ENCODE measurements around the gene ST3GAL5.
"Not testable (repeated sequence)": the region's sequence is repeated elsewhere in the genome, so short reads cannot be mapped to it uniquely, and the experiment has no call there.

The ST3GAL5 gene

DNA sequence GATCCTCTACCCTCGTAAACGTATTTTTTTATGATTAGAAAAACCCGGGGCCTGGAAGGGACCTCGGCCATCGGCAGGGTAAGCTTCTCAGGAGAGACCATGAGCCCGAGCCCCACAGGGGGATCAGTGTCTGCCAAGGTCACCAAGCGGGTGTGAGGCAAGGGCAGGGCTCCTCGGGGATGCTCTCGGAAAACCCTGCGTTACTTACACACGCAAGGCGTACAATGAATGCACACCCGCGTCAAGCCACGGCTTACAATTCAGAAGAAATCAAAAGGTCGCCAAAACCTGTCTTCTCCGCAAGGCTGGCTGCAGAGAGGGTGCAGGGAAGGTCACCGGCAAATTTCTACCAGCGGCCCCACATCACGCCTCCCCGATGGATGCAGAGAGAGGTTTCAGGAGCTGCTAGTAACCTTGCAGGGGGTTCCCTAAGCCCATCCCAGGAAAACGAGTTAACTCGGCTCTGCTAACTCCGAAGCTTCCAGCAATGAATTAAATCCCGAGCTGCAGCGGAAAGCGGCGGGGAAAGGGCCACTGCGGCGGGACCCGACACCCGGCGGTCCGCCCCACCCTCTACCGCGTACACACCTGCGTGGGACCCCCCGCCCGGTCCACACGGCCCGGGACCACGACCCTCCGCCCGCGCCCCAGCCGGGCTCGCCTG lies 638 bp downstream of the ST3GAL5 start:
- Mint-ChIP-seq H3K27ac (peak overlapping the region; percentile 99), H3K27me3 (no peaks in the 10 kb centered on the region)

DNA sequence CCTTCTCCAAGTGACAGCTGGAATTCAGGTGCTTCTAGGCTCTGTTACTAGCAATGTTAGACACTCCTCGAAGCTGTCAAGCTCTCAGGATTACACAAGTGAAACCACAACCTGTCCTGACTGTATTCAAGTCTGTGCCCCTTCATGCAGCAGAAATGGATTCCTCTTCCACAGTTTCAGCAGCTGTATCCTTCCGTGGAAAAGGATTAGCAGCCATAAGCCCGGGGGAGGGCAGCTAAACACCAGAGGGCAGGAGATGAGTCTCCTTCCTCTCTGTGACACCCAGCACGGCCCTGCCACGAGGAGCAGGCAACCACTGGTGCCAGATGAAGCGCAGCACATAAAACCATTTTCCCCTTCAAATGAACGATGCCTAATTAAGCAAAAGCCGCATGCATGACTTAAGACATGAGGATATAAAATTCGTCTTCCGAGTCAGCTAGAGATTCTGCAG lies 1.2 kb downstream of the ST3GAL5 start:
- peak overlapping the region; percentile 99 for H3K27ac Mint-ChIP-seq
- peak overlapping the region; percentile 91 for H3K4me3 Mint-ChIP-seq
- no peaks in the 10 kb centered on the region for H3K27me3 Mint-ChIP-seq
- peak; percentile 64 for ATAC-seq
- peaks cover 77% of the 10 kb centered on the region for H3K4me1 Mint-ChIP-seq
- H3K36me3 Mint-ChIP-seq = peaks cover 23% of the 10 kb centered on the region
- peaks cover 2% of the 10 kb centered on the region for H3K9me3 Mint-ChIP-seq

More for the DNA sequence above, 638 bp downstream of the ST3GAL5 start:
- peaks cover 21% of the 10 kb centered on the region for H3K36me3 Mint-ChIP-seq
- H3K4me3 Mint-ChIP-seq = peak overlapping the region; percentile 91
- peaks cover 2% of the 10 kb centered on the region for H3K9me3 Mint-ChIP-seq
- ATAC-seq = peak; percentile 69
- peaks cover 81% of the 10 kb centered on the region for H3K4me1 Mint-ChIP-seq

DNA sequence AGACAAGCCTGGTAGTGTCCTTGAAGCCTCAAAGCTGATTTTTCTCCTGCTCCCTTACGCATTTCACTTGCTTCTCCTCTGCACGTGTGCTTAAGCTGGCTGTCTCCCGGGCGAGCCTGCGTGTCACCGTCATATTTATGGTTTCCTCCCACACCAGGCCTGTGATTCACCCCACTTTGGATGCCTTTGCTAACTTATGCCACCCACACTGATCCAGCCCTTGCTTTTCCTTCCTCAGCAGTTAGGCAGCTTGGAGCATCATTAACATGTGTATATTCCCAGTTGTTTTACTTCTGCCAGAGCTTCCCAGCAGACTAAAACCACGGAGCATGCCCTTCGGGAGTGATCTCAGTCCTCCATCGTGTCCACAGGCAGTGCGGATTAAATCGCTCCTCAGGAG lies 2.2 kb downstream of the ST3GAL5 start:
- no peak for ATAC-seq
- Mint-ChIP-seq H3K4me3 (peak overlapping the region; percentile 91), H3K4me1 (peaks cover 73% of the 10 kb centered on the region), H3K27ac (peak overlapping the region; percentile 99), H3K9me3 (peaks cover 2% of the 10 kb centered on the region), H3K36me3 (peaks cover 32% of the 10 kb centered on the region), H3K27me3 (no peaks in the 10 kb centered on the region)

DNA sequence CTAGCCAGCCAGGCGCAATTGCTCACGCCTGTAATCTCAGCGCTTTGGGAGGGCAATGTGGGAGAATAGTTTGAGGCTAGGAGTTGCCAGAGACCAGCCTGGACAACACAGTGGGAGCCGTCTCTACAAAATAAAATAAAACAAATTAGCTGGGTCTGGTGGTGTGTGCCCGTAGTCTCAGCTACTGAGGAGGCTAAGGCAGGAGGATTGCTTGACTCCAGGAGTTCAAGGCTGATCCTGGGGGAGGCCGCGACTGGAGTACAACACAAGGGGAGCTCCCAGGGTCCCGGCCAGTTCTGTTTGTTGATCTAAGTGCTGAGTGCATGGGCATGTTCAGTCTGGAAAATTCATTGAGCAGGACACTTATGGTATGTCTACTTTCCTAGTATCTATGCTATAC lies 2.6 kb downstream of the ST3GAL5 start:
- Mint-ChIP-seq H3K4me1 (peaks cover 77% of the 10 kb centered on the region), H3K36me3 (peaks cover 37% of the 10 kb centered on the region), H3K9me3 (peaks cover 7% of the 10 kb centered on the region), H3K4me3 (peak overlapping the region; percentile 91), H3K27ac (peak overlapping the region; percentile 99), H3K27me3 (no peaks in the 10 kb centered on the region)
- no peak for ATAC-seq

- not testable (repeated sequence) for H3K9me3 Mint-ChIP-seq, ATAC-seq, H3K27me3 Mint-ChIP-seq, H3K4me3 Mint-ChIP-seq
- Mint-ChIP-seq H3K27ac (peak overlapping the region; percentile 71), H3K4me1 (peaks cover 81% of the 10 kb centered on the region), H3K36me3 (peaks cover 57% of the 10 kb centered on the region)
Measured at GRCh38 chr2:85881781-85882180, 7.0 kb downstream of the ST3GAL5 start.

DNA sequence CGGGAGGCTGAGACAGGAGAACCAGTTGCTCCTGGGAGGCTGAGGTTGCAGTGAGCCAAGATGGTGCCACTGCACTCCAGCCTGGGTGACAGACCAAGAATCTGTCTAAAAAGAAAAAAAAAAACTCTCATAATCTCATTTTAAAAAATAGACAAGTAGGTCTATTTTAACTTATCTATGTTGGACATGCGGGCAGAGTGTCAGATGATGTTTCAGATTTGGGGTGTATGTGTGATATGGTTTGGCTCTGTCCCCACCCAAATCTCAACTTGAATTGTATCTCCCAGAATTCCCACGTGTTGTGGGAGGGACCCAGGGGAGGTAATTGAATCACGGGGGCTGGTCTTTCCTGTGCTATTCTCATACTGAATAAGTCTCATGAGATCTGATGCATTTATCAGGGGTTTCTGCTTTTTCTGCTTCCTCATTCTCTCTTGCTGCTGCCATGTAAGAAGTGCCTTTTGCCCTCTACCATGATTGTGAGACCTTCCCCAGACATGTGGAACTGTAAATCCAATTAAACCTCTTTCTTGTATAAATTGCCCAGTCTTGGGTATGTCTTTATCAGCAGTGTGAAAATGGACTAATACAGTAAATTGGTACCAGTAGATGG lies 8.0 kb downstream of the ST3GAL5 start:
- Mint-ChIP-seq H3K27ac (peak overlapping the region; percentile 71), H3K4me3 (peak overlapping the region; percentile 18), H3K36me3 (peaks cover 58% of the 10 kb centered on the region), H3K4me1 (peaks cover 78% of the 10 kb centered on the region)
- ATAC-seq, H3K9me3 Mint-ChIP-seq, H3K27me3 Mint-ChIP-seq: not testable (repeated sequence)

DNA sequence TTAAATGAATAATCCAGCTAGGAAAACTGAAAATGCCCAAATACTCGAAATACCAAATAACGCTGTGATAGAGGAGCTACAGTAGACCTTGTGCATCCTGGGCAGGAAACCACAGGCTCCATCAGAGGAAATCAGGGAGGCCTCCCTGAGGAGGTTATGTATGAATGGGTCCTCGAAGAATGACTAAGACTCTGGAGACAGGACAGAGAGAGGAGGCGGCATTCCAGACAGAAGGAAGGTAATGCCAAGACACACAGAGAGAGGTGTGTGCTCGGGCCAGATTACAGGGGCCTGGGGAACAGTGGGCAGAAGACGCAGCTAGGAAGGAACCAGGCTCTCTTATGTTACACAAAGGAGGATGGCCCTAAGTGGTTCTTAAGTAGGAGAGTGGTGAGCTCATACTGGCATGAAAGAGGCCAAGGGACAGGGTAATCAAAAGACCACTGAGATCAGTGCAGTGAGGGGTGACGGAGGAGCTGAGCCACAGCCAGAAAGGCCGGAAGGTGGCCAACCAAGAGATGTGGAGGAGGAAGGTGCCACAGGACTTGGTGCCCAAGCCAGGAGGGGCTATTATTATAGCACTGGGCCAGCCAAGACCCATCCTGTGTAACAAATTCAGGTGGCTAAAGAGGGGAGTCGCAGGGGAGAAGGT lies 9.9 kb downstream of the ST3GAL5 start:
- H3K4me1 Mint-ChIP-seq = peaks cover 76% of the 10 kb centered on the region
- no peaks in the 10 kb centered on the region for H3K27me3 Mint-ChIP-seq
- peaks cover 66% of the 10 kb centered on the region for H3K36me3 Mint-ChIP-seq
- ATAC-seq = peak; percentile 50
- peaks cover 9% of the 10 kb centered on the region for H3K9me3 Mint-ChIP-seq
- peak overlapping the region; percentile 71 for H3K27ac Mint-ChIP-seq
- peak overlapping the region; percentile 1 for H3K4me3 Mint-ChIP-seq

GRCh38 chr2:85875350-85876050 lies 13.3 kb downstream of the ST3GAL5 start:
- H3K9me3 Mint-ChIP-seq = no peaks in the 10 kb centered on the region
- no peaks in the 10 kb centered on the region for H3K27me3 Mint-ChIP-seq
- H3K27ac Mint-ChIP-seq = peak overlapping the region; percentile 11
- peaks cover 56% of the 10 kb centered on the region for H3K36me3 Mint-ChIP-seq
- peaks cover 82% of the 10 kb centered on the region for H3K4me1 Mint-ChIP-seq
- ATAC-seq = no peak
- H3K4me3 Mint-ChIP-seq = no peak overlapping the region

DNA sequence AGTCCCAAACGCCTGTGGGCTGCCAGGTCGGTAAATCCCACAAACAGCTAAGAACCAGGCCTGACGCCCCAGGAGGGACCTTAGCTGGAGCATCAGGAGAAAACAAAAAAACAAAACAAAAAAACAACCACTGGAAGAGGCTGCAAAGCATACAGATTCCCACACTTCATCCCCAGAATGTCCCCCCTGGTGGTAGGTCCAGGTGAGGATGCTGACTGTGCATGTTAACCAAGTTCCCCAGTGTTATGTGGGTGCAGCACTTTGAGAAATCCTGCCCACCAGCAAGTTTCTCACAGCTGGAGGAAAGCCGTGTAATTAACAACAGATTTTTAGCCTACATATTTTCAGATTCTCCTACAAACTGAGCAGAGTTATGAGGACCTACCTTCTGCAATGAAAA lies 15.1 kb downstream of the ST3GAL5 start:
- Mint-ChIP-seq H3K27ac (peak overlapping the region; percentile 11), H3K4me1 (peaks cover 63% of the 10 kb centered on the region), H3K9me3 (no peaks in the 10 kb centered on the region), H3K4me3 (no peak overlapping the region), H3K36me3 (peaks cover 49% of the 10 kb centered on the region), H3K27me3 (no peaks in the 10 kb centered on the region)
- ATAC-seq = no peak

DNA sequence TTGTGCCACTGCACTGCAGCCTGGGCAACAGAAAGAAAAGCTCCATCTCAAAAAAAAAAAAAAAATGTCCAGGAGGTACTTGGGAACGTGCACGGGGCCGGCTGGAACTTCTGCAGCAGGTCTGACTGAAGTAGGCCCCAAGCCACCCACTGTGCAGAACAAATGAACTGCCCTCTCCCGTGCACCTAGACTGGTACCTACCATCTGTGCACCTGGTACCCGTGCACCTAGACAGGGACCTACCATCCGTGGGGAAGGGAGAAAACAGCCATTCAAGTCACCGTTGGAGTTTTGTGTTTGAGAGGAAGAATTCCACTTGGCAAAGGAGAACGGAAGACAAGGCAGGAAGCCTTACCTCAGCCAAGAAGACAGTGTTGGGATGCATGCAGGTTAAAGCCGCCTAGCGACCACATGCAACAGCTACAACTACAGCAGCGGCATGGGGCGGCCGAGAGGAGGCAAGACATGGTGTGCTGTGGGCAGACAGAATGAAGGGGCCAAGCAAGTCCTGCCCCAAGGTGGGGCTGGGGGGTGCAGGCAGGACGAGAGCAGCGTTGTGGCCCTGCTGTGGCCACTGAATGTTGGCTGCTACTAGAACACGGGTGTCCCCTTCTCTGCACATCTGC lies 16.1 kb downstream of the ST3GAL5 start:
- H3K27ac Mint-ChIP-seq = peak overlapping the region; percentile 28
- ATAC-seq = no peak
- no peaks in the 10 kb centered on the region for H3K27me3 Mint-ChIP-seq
- H3K4me1 Mint-ChIP-seq = peaks cover 58% of the 10 kb centered on the region
- H3K9me3 Mint-ChIP-seq = no peaks in the 10 kb centered on the region
- H3K36me3 Mint-ChIP-seq = peaks cover 49% of the 10 kb centered on the region
- no peak overlapping the region for H3K4me3 Mint-ChIP-seq

GRCh38 chr2:85871494-85872164 lies 17.2 kb downstream of the ST3GAL5 start:
- Mint-ChIP-seq H3K27me3 (no peaks in the 10 kb centered on the region), H3K36me3 (peaks cover 51% of the 10 kb centered on the region), H3K9me3 (no peaks in the 10 kb centered on the region), H3K4me1 (peaks cover 59% of the 10 kb centered on the region), H3K27ac (peak overlapping the region; percentile 28), H3K4me3 (no peak overlapping the region)
- ATAC-seq = no peak

GRCh38 chr2:85868822-85869221 lies 20.0 kb downstream of the ST3GAL5 start:
- ATAC-seq = no peak
- Mint-ChIP-seq H3K27ac (no peak overlapping the region), H3K27me3 (no peaks in the 10 kb centered on the region), H3K9me3 (no peaks in the 10 kb centered on the region), H3K4me1 (peaks cover 61% of the 10 kb centered on the region), H3K36me3 (peaks cover 40% of the 10 kb centered on the region), H3K4me3 (no peak overlapping the region)

DNA sequence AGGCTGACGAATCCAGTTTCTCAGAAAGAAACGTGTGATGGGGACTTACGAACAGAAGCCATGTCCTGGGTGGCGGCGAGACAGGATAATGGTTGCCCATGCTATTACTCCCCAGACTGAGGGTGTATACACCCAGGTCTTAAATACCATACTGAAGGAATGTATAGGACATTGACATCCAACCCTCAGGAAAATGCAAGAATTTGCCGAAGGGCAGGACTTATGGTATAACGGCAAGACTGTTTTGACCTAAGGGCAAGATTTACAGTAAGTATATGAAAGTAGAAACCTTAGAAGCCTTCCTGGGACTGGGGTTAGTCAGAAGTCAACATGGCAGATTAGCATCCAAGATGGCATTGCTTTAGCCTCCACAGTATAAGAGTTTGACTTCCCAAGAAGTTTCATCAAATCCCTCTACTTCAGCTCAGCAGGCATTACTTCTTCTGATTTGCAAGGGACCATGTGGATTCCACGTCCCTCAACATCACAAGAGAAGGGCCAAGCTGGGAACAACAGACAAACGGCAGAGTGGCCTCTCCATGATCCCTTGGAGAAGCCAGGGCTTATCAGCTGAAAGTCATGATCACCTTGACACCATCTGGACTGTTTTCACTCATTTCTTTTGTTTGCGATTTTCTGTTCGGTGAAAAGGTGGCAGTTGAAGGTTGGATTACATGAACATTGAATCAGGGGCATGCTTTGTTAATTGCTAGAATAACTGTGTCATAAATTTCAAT lies 21.1 kb downstream of the ST3GAL5 start:
- Mint-ChIP-seq H3K27me3 (no peaks in the 10 kb centered on the region), H3K9me3 (no peaks in the 10 kb centered on the region), H3K4me3 (no peak overlapping the region), H3K36me3 (peaks cover 37% of the 10 kb centered on the region), H3K4me1 (peaks cover 61% of the 10 kb centered on the region), H3K27ac (peak overlapping the region; percentile 56)
- ATAC-seq = no peak

DNA sequence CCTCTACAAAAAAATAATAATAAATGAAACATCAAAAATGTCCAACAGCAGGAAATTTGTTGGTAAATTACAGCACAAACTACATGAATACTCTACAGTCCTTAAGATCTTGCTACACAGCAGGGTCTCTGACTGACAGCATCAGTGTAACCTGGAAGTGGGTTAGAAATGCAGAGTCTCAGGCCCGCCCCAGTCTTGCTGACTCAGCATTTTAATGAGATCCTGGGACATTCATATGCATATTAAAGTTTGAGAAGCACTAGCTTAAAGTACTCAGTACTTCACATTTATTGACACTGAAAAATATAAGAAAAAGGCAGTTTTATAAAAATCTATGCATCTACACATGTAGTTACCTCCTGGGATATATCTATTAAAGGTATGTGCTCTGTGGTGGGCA lies 21.7 kb downstream of the ST3GAL5 start:
- H3K27me3 Mint-ChIP-seq = no peaks in the 10 kb centered on the region
- H3K4me3 Mint-ChIP-seq = no peak overlapping the region
- H3K27ac Mint-ChIP-seq = peak overlapping the region; percentile 56
- peaks cover 61% of the 10 kb centered on the region for H3K4me1 Mint-ChIP-seq
- no peak for ATAC-seq
- H3K36me3 Mint-ChIP-seq = peaks cover 33% of the 10 kb centered on the region
- H3K9me3 Mint-ChIP-seq = no peaks in the 10 kb centered on the region
